SK-N-SH treated with all-trans-retinoic acid at 6 μM for 48 hours (cell line): ENCODE results near the gene ALMS1.
"Not testable (repeated sequence)": the region's sequence is repeated elsewhere in the genome, so short reads cannot be mapped to it uniquely, and the experiment has no call there.

ENCODE experiments used
- ATAC-seq: fragments of 200-7000 bp; cut with Tn5 transposase; 3 replicates; pipeline ENCODE4 v1.9.1; 2020; ENCODE audit warnings: mild to moderate bottlenecking, moderate library complexity
- ARNTL ChIP-seq: fragments of 450-650 bp; formaldehyde crosslinking; IDR thresholded peaks from 2 replicates; pipeline ENCODE4 v1.5.0; 2020; ENCODE audit warnings: low read depth, mild to moderate bottlenecking, moderate library complexity, borderline replicate concordance
- BACH2 ChIP-seq: fragments of 250-450 bp; sonication (Bioruptor Pico); IDR thresholded peaks from 2 replicates; pipeline ENCODE4 v1.9.0; 2021; ENCODE audit warnings: mild to moderate bottlenecking, borderline replicate concordance
- CREB5 ChIP-seq: fragments of 250-450 bp; sonication (Bioruptor Pico); IDR thresholded peaks from 2 replicates; pipeline ENCODE4 v1.5.1; 2020; ENCODE audit warnings: low read depth, mild to moderate bottlenecking, moderate library complexity
- CSDC2 ChIP-seq: fragments of 250-450 bp; sonication (Bioruptor Pico); IDR thresholded peaks from 2 replicates; pipeline ENCODE4 v1.5.0; 2020; ENCODE audit warnings: mild to moderate bottlenecking, moderate library complexity
- CSRNP3 ChIP-seq: fragments of 250-450 bp; sonication (Bioruptor Pico); IDR thresholded peaks from 2 replicates; pipeline ENCODE4 v1.5.1; 2021; ENCODE audit warnings: mild to moderate bottlenecking, moderate library complexity
- ESRRG ChIP-seq: fragments of 250-450 bp; sonication (Bioruptor Pico); IDR thresholded peaks from 2 replicates; pipeline ENCODE4 v1.6.1; 2021; ENCODE audit warnings: mild to moderate bottlenecking
- ISL1 ChIP-seq: fragments of 250-450 bp; sonication (Bioruptor Pico); IDR thresholded peaks from 2 replicates; pipeline ENCODE4 v2.1.2; 2022; ENCODE audit warnings: mild to moderate bottlenecking, moderate library complexity
- OSR1 ChIP-seq: fragments of 250-450 bp; sonication (Bioruptor Pico); IDR thresholded peaks from 2 replicates; pipeline ENCODE4 v1.8.0; 2022; ENCODE audit warnings: moderate library complexity, mild to moderate bottlenecking, inconsistent platforms
- PATZ1 ChIP-seq: fragments of 250-450 bp; sonication (Bioruptor Pico); IDR thresholded peaks from 2 replicates; pipeline ENCODE4 v1.8.0; 2020; ENCODE audit warnings: mild to moderate bottlenecking, moderate library complexity, borderline replicate concordance
- POU6F1 ChIP-seq: fragments of 250-450 bp; sonication (Bioruptor Pico); IDR thresholded peaks from 2 replicates; pipeline ENCODE4 v1.8.0; 2021; ENCODE audit warnings: low read depth, mild to moderate bottlenecking, moderate library complexity, borderline replicate concordance
- PPARA ChIP-seq: fragments of 250-450 bp; sonication (Bioruptor Pico); IDR thresholded peaks from 2 replicates; pipeline ENCODE4 v1.5.0; 2020; ENCODE audit warnings: mild to moderate bottlenecking, borderline replicate concordance
- RARB ChIP-seq: fragments of 250-450 bp; sonication (Bioruptor Pico); IDR thresholded peaks from 2 replicates; pipeline ENCODE4 v1.8.0; 2021; ENCODE audit warnings: mild to moderate bottlenecking, moderate library complexity
- TCF4 ChIP-seq: fragments of 250-450 bp; sonication (Bioruptor Pico); IDR thresholded peaks from 2 replicates; pipeline ENCODE4 v1.8.0; 2021; ENCODE audit warnings: mild to moderate bottlenecking, moderate library complexity, borderline replicate concordance
- ZC3H10 ChIP-seq: fragments of 250-450 bp; sonication (Bioruptor Pico); IDR thresholded peaks from 2 replicates; pipeline ENCODE4 v1.5.1; 2021; ENCODE audit warnings: mild to moderate bottlenecking, moderate library complexity
- ZFP3 ChIP-seq: fragments of 250-450 bp; sonication (Bioruptor Pico); IDR thresholded peaks from 2 replicates; pipeline ENCODE4 v1.5.0; 2020; ENCODE audit warnings: mild to moderate bottlenecking, moderate library complexity
- ZFP30 ChIP-seq: fragments of 450-650 bp; formaldehyde crosslinking; IDR thresholded peaks from 2 replicates; pipeline ENCODE4 v1.5.0; 2022; ENCODE audit warnings: mild to moderate bottlenecking, moderate library complexity
- ZNF565 ChIP-seq: fragments of 450-650 bp; formaldehyde crosslinking; conservative IDR thresholded peaks from 2 replicates; pipeline ENCODE4 v1.5.0; 2020; ENCODE audit warnings: low read depth, mild to moderate bottlenecking, moderate library complexity
- ZNF70 ChIP-seq: fragments of 450-650 bp; formaldehyde crosslinking; IDR thresholded peaks from 2 replicates; pipeline ENCODE4 v1.5.0; 2020; ENCODE audit warnings: mild to moderate bottlenecking, moderate library complexity
- ZNF8 ChIP-seq: fragments of 450-650 bp; formaldehyde crosslinking; IDR thresholded peaks from 2 replicates; pipeline ENCODE4 v1.5.0; 2020; ENCODE audit warnings: mild to moderate bottlenecking, moderate library complexity

The ALMS1 gene

GRCh38 chr2:73614997-73615396 is 229.4 kb downstream of the ALMS1 start:
- TF ChIP-seq ZC3H10: no peak
- ATAC-seq: no peak

- not testable (repeated sequence) for ATAC-seq
These were observed 234.3 kb downstream of the ALMS1 start for GRCh38 chr2:73619925-73620324.

GRCh38 chr2:73624036-73624435 is 238.4 kb downstream of the ALMS1 start:
- not testable (repeated sequence) for ATAC-seq

GRCh38 chr2:73624625-73625024 is 239.0 kb downstream of the ALMS1 start:
- not testable (repeated sequence) for ATAC-seq

GRCh38 chr2:73626237-73626636 is 240.6 kb downstream of the ALMS1 start:
- not testable (repeated sequence) for ATAC-seq

- ATAC-seq: not testable (repeated sequence)
These were observed 242.9 kb downstream of the ALMS1 start for GRCh38 chr2:73628493-73628892.

- ATAC-seq: peak; percentile 96
These were observed 245.1 kb downstream of the ALMS1 start for GRCh38 chr2:73630662-73631266.

GRCh38 chr2:73636977-73637376 is 251.3 kb downstream of the ALMS1 start:
- not testable (repeated sequence) for ATAC-seq

- TF ChIP-seq ZFP30 (CRISPR knock-in tag) (no peak), PATZ1 (CRISPR knock-in tag) (no peak), OSR1 (no peak), RARB (CRISPR knock-in tag) (no peak), ZNF70 (CRISPR knock-in tag) (no peak), POU6F1 (CRISPR knock-in tag) (no peak), CSRNP3 (CRISPR knock-in tag) (no peak), ZNF565 (CRISPR knock-in tag) (no peak), ESRRG (CRISPR knock-in tag) (no peak), CSDC2 (CRISPR knock-in tag) (no peak), TCF4 (CRISPR knock-in tag) (no peak), ARNTL (CRISPR knock-in tag) (no peak), ZC3H10 (no peak), ISL1 (CRISPR knock-in tag) (no peak), PPARA (CRISPR knock-in tag) (no peak), BACH2 (CRISPR knock-in tag) (no peak), ZFP3 (CRISPR knock-in tag) (no peak), ZNF8 (CRISPR knock-in tag) (no peak), CREB5 (CRISPR knock-in tag) (no peak)
- TF ChIP-seq, all 23 proteins: peak for 0
- ATAC-seq: no peak
These were observed 252.8 kb downstream of the ALMS1 start for GRCh38 chr2:73638429-73638828.
